ENCODE measurements around the gene AFAP1. TPM values are rescaled to one million over a fixed set of nuclear protein-coding genes. Genes with fewer than 3 reads are reported as not detected.
A peak's percentile ranks its signal among the peaks of the same experiment; 100 is the strongest.

Gene AFAP1
- total RNA-seq, 2 donors from 2014 or later, result 18.2 to 22.5 TPM

GRCh38 chr4:7962609-7963508 lies 23.2 kb upstream of the AFAP1 start:
- H3K9me3 ChIP-seq (ENCODE audit: control insufficient read depth, low read length), result no peaks in the 10 kb centered on the region
- no peak overlapping the region for H3K4me3 ChIP-seq (ENCODE audit: low read length)
- no peaks in the 10 kb centered on the region for H3K36me3 ChIP-seq (ENCODE audit: control insufficient read depth, insufficient read depth, low read length)
- TF ChIP-seq CTCF (conservative IDR thresholded peaks at IDR 0.05), result no peak
- Mint-ChIP-seq H3K27me3 (ENCODE audit: insufficient read depth) (no peaks in the 10 kb centered on the region), H3K4me1 (peaks cover 4% of the 10 kb centered on the region), H3K27ac (peak overlapping the region; percentile 45), H3K4me3 (no peak overlapping the region), H3K9me3 (no peaks in the 10 kb centered on the region), H3K36me3 (ENCODE audit: low read depth) (no peaks in the 10 kb centered on the region)
- no peak for DNase-seq
- no peak overlapping the region for H3K27ac ChIP-seq (ENCODE audit: low read depth, low read length)
- H3K27me3 ChIP-seq (ENCODE audit: control insufficient read depth, insufficient read depth, low read length, poor library complexity, severe bottlenecking), result no peaks in the 10 kb centered on the region
- no peak overlapping the region for H3K9ac ChIP-seq (ENCODE audit: extremely low read depth, low read length, poor library complexity, severe bottlenecking)
- 91 to 94% methylated on average over 14 to 17 of the region's 17 CpGs for WGBS, 2 experiments (ENCODE audit: insufficient coverage in 1 of 2, insufficient read length in 1 of 2)
- no peaks in the 10 kb centered on the region for H3K4me1 ChIP-seq (ENCODE audit: control insufficient read depth, insufficient read depth, low read length)

- H3K9ac ChIP-seq (ENCODE audit: extremely low read depth, low read length, poor library complexity, severe bottlenecking), result no peak overlapping the region
- no peaks in the 10 kb centered on the region for H3K9me3 Mint-ChIP-seq
- peaks cover 12% of the 10 kb centered on the region for H3K4me1 Mint-ChIP-seq
- H3K27ac Mint-ChIP-seq, result no peak overlapping the region
- H3K27me3 ChIP-seq (ENCODE audit: control insufficient read depth, insufficient read depth, low read length, poor library complexity, severe bottlenecking), result no peaks in the 10 kb centered on the region
- 84 to 87% methylated on average over 16 to 19 of the region's 19 CpGs for WGBS, 2 experiments (ENCODE audit: insufficient coverage in 1 of 2, insufficient read length in 1 of 2)
- H3K4me1 ChIP-seq (ENCODE audit: control insufficient read depth, insufficient read depth, low read length), result peaks cover 6% of the 10 kb centered on the region
- no peaks in the 10 kb centered on the region for H3K36me3 ChIP-seq (ENCODE audit: control insufficient read depth, insufficient read depth, low read length)
- no peaks in the 10 kb centered on the region for H3K27me3 Mint-ChIP-seq (ENCODE audit: insufficient read depth)
- no peak for TF ChIP-seq CTCF (conservative IDR thresholded peaks at IDR 0.05)
- no peaks in the 10 kb centered on the region for H3K9me3 ChIP-seq (ENCODE audit: control insufficient read depth, low read length)
- H3K27ac ChIP-seq (ENCODE audit: low read depth, low read length), result peak overlapping the region; percentile 5
- no peak overlapping the region for H3K4me3 ChIP-seq (ENCODE audit: low read length)
- no peaks in the 10 kb centered on the region for H3K36me3 Mint-ChIP-seq (ENCODE audit: low read depth)
- H3K4me3 Mint-ChIP-seq, result no peak overlapping the region
- DNase-seq, result no peak
Measured at GRCh38 chr4:7960790-7961655, 21.4 kb upstream of the AFAP1 start.

- H3K4me1 ChIP-seq (ENCODE audit: control insufficient read depth, insufficient read depth, low read length), result peaks cover 6% of the 10 kb centered on the region
- H3K9ac ChIP-seq (ENCODE audit: extremely low read depth, low read length, poor library complexity, severe bottlenecking), result no peak overlapping the region
- no peak overlapping the region for H3K27ac Mint-ChIP-seq
- no peaks in the 10 kb centered on the region for H3K9me3 ChIP-seq (ENCODE audit: control insufficient read depth, low read length)
- TF ChIP-seq CTCF (conservative IDR thresholded peaks at IDR 0.05), result no peak
- no peaks in the 10 kb centered on the region for H3K27me3 ChIP-seq (ENCODE audit: control insufficient read depth, insufficient read depth, low read length, poor library complexity, severe bottlenecking)
- H3K4me3 ChIP-seq (ENCODE audit: low read length), result no peak overlapping the region
- H3K36me3 ChIP-seq (ENCODE audit: control insufficient read depth, insufficient read depth, low read length), result no peaks in the 10 kb centered on the region
- H3K4me3 Mint-ChIP-seq, result no peak overlapping the region
- H3K9me3 Mint-ChIP-seq, result no peaks in the 10 kb centered on the region
- no peak overlapping the region for H3K27ac ChIP-seq (ENCODE audit: low read depth, low read length)
- no peaks in the 10 kb centered on the region for H3K36me3 Mint-ChIP-seq (ENCODE audit: low read depth)
- no peak for DNase-seq
- 95 to 97% methylated on average over 6 to 11 of the region's 11 CpGs for WGBS, 2 experiments (ENCODE audit: insufficient coverage in 1 of 2, insufficient read length in 1 of 2)
- no peaks in the 10 kb centered on the region for H3K27me3 Mint-ChIP-seq (ENCODE audit: insufficient read depth)
- H3K4me1 Mint-ChIP-seq, result peaks cover 12% of the 10 kb centered on the region
Measured at GRCh38 chr4:7960017-7960789, 20.5 kb upstream of the AFAP1 start.
